Ascending aorta (tissue), 2 donors: ENCODE measurements around the gene SIAH2. TPM values are rescaled to one million over a fixed set of nuclear protein-coding genes. Genes with fewer than 3 reads are reported as not detected.
A peak's percentile ranks its signal among the peaks of the same experiment; 100 is the strongest.

Experiments used
- DNase-seq, 2 donors: peaks; one replicate each; pipeline ENCODE4 v3.0.0-alpha.2; 2019; ENCODE audit warnings: low spot score in 2 of 2
- H3K27ac ChIP-seq, 2 donors: fragments of 200-600 bp; sonication (generic); one replicate each; pipeline ENCODE4 v1.5.1; 2016 to 2017; ENCODE audit warnings: mild to moderate bottlenecking in 1 of 2
- H3K27me3 ChIP-seq: fragments of 200-600 bp; sonication (generic); one replicate; pipeline ENCODE4 v1.5.1; 2017
- H3K36me3 ChIP-seq, 2 donors: fragments of 200-600 bp; sonication (generic); one replicate each; pipeline ENCODE4 v1.5.1; 2016
- H3K4me1 ChIP-seq, 2 donors: fragments of 200-600 bp; sonication (generic); one replicate each; pipeline ENCODE4 v1.5.1; 2016 to 2017; ENCODE audit warnings: mild to moderate bottlenecking in 1 of 2
- H3K4me3 ChIP-seq, 2 donors: fragments of 200-600 bp; sonication (generic); one replicate each; pipeline ENCODE4 v1.5.1; 2016 to 2017; ENCODE audit warnings: mild to moderate bottlenecking in 1 of 2
- H3K9me3 ChIP-seq, 2 donors: fragments of 200-600 bp; sonication (generic); one replicate each; pipeline ENCODE4 v1.5.1; 2016
- CTCF ChIP-seq, 3 experiments: fragments of 200-600 bp in 2 of 3; fragments of 450-650 bp in 1 of 3; sonication (generic) in 2 of 3; IDR thresholded peaks; one replicate each; pipeline ENCODE4 v1.5.1; 2016 to 2019; ENCODE audit warnings: antibody characterized with exemption in 3 of 3, mild to moderate bottlenecking in 1 of 3, moderate library complexity in 1 of 3
- intact Hi-C: fragments of 100-400 bp; cut with DNase I; formaldehyde crosslinking; loops from one replicate; pipeline ENCODE4 v1.15.1; 2023
- total RNA-seq: library from RNA; depleted of rRNA; stranded (reverse); fragments of >200 nt; gene quantifications from one replicate; pipeline ENCODE4 v1.1.0, GENCODE V29; 2016

The SIAH2 gene
- total RNA-seq, 1 donor from 2014 or later, result 50.9 TPM

- Histone ChIP-seq H3K9me3 (no peaks in the 10 kb centered on the region), H3K27ac (peak overlapping the region; percentile 2 to 54), H3K27me3 (no peaks in the 10 kb centered on the region), H3K4me1 (peaks cover 2 to 26% of the 10 kb centered on the region in 2 donors), H3K36me3 (peaks cover 5 to 19% of the 10 kb centered on the region in 2 donors), H3K4me3 (no peak overlapping the region)
- DNase-seq, result no peak
- no peak for TF ChIP-seq CTCF (IDR thresholded peaks at IDR 0.05)
- intact Hi-C loops, result no loop called here
These were observed 19.5 kb downstream of the SIAH2 start for GRCh38 chr3:150743508-150743907.

- peak overlapping the region in 1 of 2 donors; percentile 2 for H3K27ac ChIP-seq
- H3K4me1 ChIP-seq, result peaks cover 2 to 26% of the 10 kb centered on the region in 2 donors
- intact Hi-C loops, result no loop called here
- no peak overlapping the region for H3K4me3 ChIP-seq
- no peaks in the 10 kb centered on the region for H3K9me3 ChIP-seq
- H3K27me3 ChIP-seq, result no peaks in the 10 kb centered on the region
- TF ChIP-seq CTCF (IDR thresholded peaks at IDR 0.05), result no peak
- H3K36me3 ChIP-seq, result peaks cover 5 to 19% of the 10 kb centered on the region in 2 donors
- DNase-seq, result no peak
These were observed 20.3 kb downstream of the SIAH2 start for GRCh38 chr3:150742679-150743078.

- Histone ChIP-seq H3K4me3 (no peak overlapping the region), H3K27ac (no peak overlapping the region), H3K27me3 (no peaks in the 10 kb centered on the region), H3K36me3 (peaks cover 5 to 19% of the 10 kb centered on the region in 2 donors), H3K9me3 (no peaks in the 10 kb centered on the region), H3K4me1 (peaks cover 2 to 22% of the 10 kb centered on the region in 2 donors)
- no peak for TF ChIP-seq CTCF (IDR thresholded peaks at IDR 0.05)
- no peak for DNase-seq
- intact Hi-C loops, result no loop called here
These were observed 20.8 kb downstream of the SIAH2 start for GRCh38 chr3:150742141-150742523.

GRCh38 chr3:150741497-150742140, 21.4 kb downstream of the SIAH2 start:
- no peak for TF ChIP-seq CTCF (IDR thresholded peaks at IDR 0.05)
- no peaks in the 10 kb centered on the region for H3K27me3 ChIP-seq

GRCh38 chr3:150740733-150741496, 22.1 kb downstream of the SIAH2 start:
- Histone ChIP-seq H3K36me3 (peaks cover 5 to 19% of the 10 kb centered on the region in 2 donors), H3K4me1 (peaks cover 0 to 19% of the 10 kb centered on the region in 2 donors), H3K27me3 (no peaks in the 10 kb centered on the region), H3K4me3 (no peak overlapping the region), H3K9me3 (no peaks in the 10 kb centered on the region), H3K27ac (no peak overlapping the region)
- intact Hi-C loops, result no loop called here
- no peak for TF ChIP-seq CTCF (IDR thresholded peaks at IDR 0.05)
- no peak for DNase-seq

More at GRCh38 chr3:150741497-150742140, 21.4 kb downstream of the SIAH2 start:
- H3K27ac ChIP-seq, result no peak overlapping the region
- peaks cover under 1 to 19% of the 10 kb centered on the region in 2 donors for H3K4me1 ChIP-seq
- intact Hi-C loops, result no loop called here
- H3K36me3 ChIP-seq, result peaks cover 5 to 19% of the 10 kb centered on the region in 2 donors
- DNase-seq, result no peak
- no peaks in the 10 kb centered on the region for H3K9me3 ChIP-seq
- no peak overlapping the region for H3K4me3 ChIP-seq
